Measurements from ENCODE around the gene CEACAM19. TPM values are rescaled to one million over a fixed set of nuclear protein-coding genes. Genes with fewer than 3 reads are reported as not detected.

CEACAM19 gene
- total RNA-seq, 1 donor from 2014 or later: 25.8 TPM

- no peak for TF ChIP-seq CTCF (IDR thresholded peaks at IDR 0.05; ENCODE audit: unreplicated experiment)
- peaks cover 4% of the 10 kb centered on the region for H3K4me1 Mint-ChIP-seq (ENCODE audit: low read depth)
- H3K36me3 Mint-ChIP-seq (ENCODE audit: insufficient read depth): peaks cover 4% of the 10 kb centered on the region
- no peaks in the 10 kb centered on the region for H3K9me3 Mint-ChIP-seq (ENCODE audit: low read depth)
- H3K27me3 Mint-ChIP-seq: peaks cover 3% of the 10 kb centered on the region
- no peak overlapping the region for H3K4me3 Mint-ChIP-seq (ENCODE audit: low read depth)
- H3K27ac Mint-ChIP-seq: peak overlapping the region; percentile 41
- no peak for DNase-seq (ENCODE audit: low spot score, unreplicated experiment)
These were observed 15.6 kb downstream of the CEACAM19 start for GRCh38 chr19:44686896-44687295.

GRCh38 chr19:44687888-44688287 lies 16.6 kb downstream of the CEACAM19 start:
- H3K4me3 Mint-ChIP-seq (ENCODE audit: low read depth): no peak overlapping the region
- no peak for DNase-seq (ENCODE audit: low spot score, unreplicated experiment)
- no peak for TF ChIP-seq CTCF (IDR thresholded peaks at IDR 0.05; ENCODE audit: unreplicated experiment)
- no peak overlapping the region for H3K27ac Mint-ChIP-seq
- peaks cover 1% of the 10 kb centered on the region for H3K36me3 Mint-ChIP-seq (ENCODE audit: insufficient read depth)
- H3K27me3 Mint-ChIP-seq: peaks cover 3% of the 10 kb centered on the region
- peaks cover 14% of the 10 kb centered on the region for H3K4me1 Mint-ChIP-seq (ENCODE audit: low read depth)
- H3K9me3 Mint-ChIP-seq (ENCODE audit: low read depth): no peaks in the 10 kb centered on the region

- DNase-seq (ENCODE audit: low spot score, unreplicated experiment): peak; percentile 88
- Mint-ChIP-seq H3K4me3 (ENCODE audit: low read depth) (no peak overlapping the region), H3K36me3 (ENCODE audit: insufficient read depth) (no peaks in the 10 kb centered on the region), H3K27me3 (peaks cover 3% of the 10 kb centered on the region), H3K4me1 (ENCODE audit: low read depth) (peaks cover 16% of the 10 kb centered on the region), H3K27ac (peak overlapping the region; percentile 9), H3K9me3 (ENCODE audit: low read depth) (no peaks in the 10 kb centered on the region)
- peak; percentile 97 for TF ChIP-seq CTCF (IDR thresholded peaks at IDR 0.05; ENCODE audit: unreplicated experiment)
These were observed 18.2 kb downstream of the CEACAM19 start for GRCh38 chr19:44689290-44690130.

GRCh38 chr19:44690131-44690440 lies 18.8 kb downstream of the CEACAM19 start:
- no peak overlapping the region for H3K27ac Mint-ChIP-seq
- DNase-seq (ENCODE audit: low spot score, unreplicated experiment): no peak
- H3K27me3 Mint-ChIP-seq: peaks cover 3% of the 10 kb centered on the region
- H3K36me3 Mint-ChIP-seq (ENCODE audit: insufficient read depth): no peaks in the 10 kb centered on the region
- no peak overlapping the region for H3K4me3 Mint-ChIP-seq (ENCODE audit: low read depth)
- no peak for TF ChIP-seq CTCF (IDR thresholded peaks at IDR 0.05; ENCODE audit: unreplicated experiment)
- H3K4me1 Mint-ChIP-seq (ENCODE audit: low read depth): peaks cover 16% of the 10 kb centered on the region
- no peaks in the 10 kb centered on the region for H3K9me3 Mint-ChIP-seq (ENCODE audit: low read depth)

- no peaks in the 10 kb centered on the region for H3K9me3 Mint-ChIP-seq (ENCODE audit: low read depth)
- peak overlapping the region; percentile 57 for H3K27ac Mint-ChIP-seq
- TF ChIP-seq CTCF (IDR thresholded peaks at IDR 0.05; ENCODE audit: unreplicated experiment): no peak
- no peak overlapping the region for H3K4me3 Mint-ChIP-seq (ENCODE audit: low read depth)
- H3K27me3 Mint-ChIP-seq: no peaks in the 10 kb centered on the region
- H3K4me1 Mint-ChIP-seq (ENCODE audit: low read depth): peaks cover 28% of the 10 kb centered on the region
- no peak for DNase-seq (ENCODE audit: low spot score, unreplicated experiment)
- no peaks in the 10 kb centered on the region for H3K36me3 Mint-ChIP-seq (ENCODE audit: insufficient read depth)
These were observed 21.1 kb downstream of the CEACAM19 start for GRCh38 chr19:44692379-44692721.

All from progenitor cell of endocrine pancreas (in vitro differentiated cells).